ENCODE results near the gene PPP1R14D. TPM values are rescaled to one million over a fixed set of nuclear protein-coding genes. Genes with fewer than 3 reads are reported as not detected.

PPP1R14D gene
- total RNA-seq, 1 experiment from 2014 or later: not detected

DNA sequence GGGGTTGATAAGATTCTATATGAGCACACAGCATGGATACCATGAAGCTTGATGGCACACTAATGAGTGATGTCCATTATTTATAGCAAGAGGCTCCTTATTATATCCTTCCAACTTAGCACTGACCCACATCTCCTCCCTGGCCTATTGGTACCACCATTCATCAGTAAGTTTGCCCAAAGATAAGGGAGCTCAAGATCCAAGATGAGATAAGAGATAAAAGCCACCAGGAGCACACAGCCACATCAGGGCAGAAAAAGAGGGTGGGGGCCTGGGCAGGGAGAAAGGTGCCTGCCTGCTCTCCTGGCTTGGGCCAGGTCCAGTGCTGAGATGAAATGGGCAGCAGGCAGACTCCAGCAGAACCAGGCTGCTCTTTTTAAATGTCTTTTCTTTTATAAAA, 4.4 kb upstream of the PPP1R14D start (continued):
- TF ChIP-seq REST (IDR thresholded peaks at IDR 0.05; ENCODE audit: low read depth) (no peak), ELF1 (IDR thresholded peaks at IDR 0.05; ENCODE audit: borderline replicate concordance, low read depth) (no peak)

GRCh38 chr15:40831861-40832260, 3.4 kb upstream of the PPP1R14D start:
- Histone ChIP-seq H3K27me3 (ENCODE audit: insufficient read depth, low read length) (no peaks in the 10 kb centered on the region), H3K9me3 (ENCODE audit: control insufficient read depth in 1 of 2, insufficient read depth in 1 of 2, low read depth in 1 of 2, low read length in 2 of 2) (no peaks in the 10 kb centered on the region), H3K27ac (ENCODE audit: low read depth, low read length) (no peak overlapping the region), H2AFZ (ENCODE audit: low read depth, low read length, poor library complexity, severe bottlenecking) (no peak overlapping the region), H3K9me2 (ENCODE audit: insufficient read depth) (no peaks in the 10 kb centered on the region), H3K4me3 (replicated peaks in 1 of 2; ENCODE audit: low read depth in 1 of 2, low read length in 2 of 2) (no peak overlapping the region), H3K9ac (ENCODE audit: low read length) (no peak overlapping the region), H4K20me1 (ENCODE audit: insufficient read depth) (no peaks in the 10 kb centered on the region), H3K4me2 (ENCODE audit: low read length) (no peak overlapping the region), H3K79me2 (ENCODE audit: insufficient read depth, low read length) (no peaks in the 10 kb centered on the region), H3K4me1 (ENCODE audit: control insufficient read depth in 1 of 2, insufficient read depth in 2 of 2, low read length in 2 of 2) (peaks cover 33 to 42% of the 10 kb centered on the region in 2 experiments), H3K36me3 (ENCODE audit: control insufficient read depth in 1 of 2, insufficient read depth in 2 of 2, low read length in 2 of 2) (no peaks in the 10 kb centered on the region)
- ChIA-PET POLR2A (no interaction called here), RAD21 (ENCODE audit: low non-redundant PET in 1 of 2, low total read pairs in 2 of 2, uncharacterized antibody in 2 of 2, unreplicated experiment in 2 of 2) (no interaction called here), CTCF (interaction anchor here (0.7 kb wide), 1 partner anchor 62 kb away, joined by 3 read pairs; the partner anchor contains the start of gene VPS18)
- ATAC-seq: no peak
- intact Hi-C loops (cut with micrococcal nuclease): no loop called here
- no peak for TF ChIP-seq JUND (IDR thresholded peaks at IDR 0.05)
- no peak for DNase-seq (ENCODE audit: low read depth, low spot score)
- BruUV-seq (replicated peaks): no TSS peak

DNA sequence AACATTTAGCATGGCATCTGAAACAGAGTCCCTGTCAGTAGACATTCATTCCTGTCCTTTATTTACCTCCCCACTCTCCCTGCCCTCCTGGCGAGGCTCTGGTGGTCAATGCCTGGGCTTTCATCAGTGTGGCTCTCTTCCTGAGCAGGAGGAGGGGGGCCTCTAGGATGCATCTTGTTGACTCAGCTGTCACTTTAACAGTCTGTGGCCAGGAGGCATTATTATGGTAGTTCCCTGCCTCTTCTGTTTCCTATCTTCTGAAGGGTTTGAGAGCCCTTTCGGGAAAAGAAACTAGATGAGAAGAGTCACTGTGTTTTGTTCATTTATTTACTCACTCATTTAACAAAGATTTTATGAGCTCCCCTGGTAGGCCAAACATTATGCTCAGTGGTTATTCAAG, 2.4 kb upstream of the PPP1R14D start:
- Histone ChIP-seq H3K4me2 (ENCODE audit: low read length) (no peak overlapping the region), H3K36me3 (ENCODE audit: control insufficient read depth in 1 of 2, insufficient read depth in 2 of 2, low read length in 2 of 2) (no peaks in the 10 kb centered on the region), H3K27me3 (ENCODE audit: insufficient read depth, low read length) (no peaks in the 10 kb centered on the region), H3K79me2 (ENCODE audit: insufficient read depth, low read length) (no peaks in the 10 kb centered on the region), H4K20me1 (ENCODE audit: insufficient read depth) (no peaks in the 10 kb centered on the region), H3K9ac (ENCODE audit: low read length) (no peak overlapping the region), H3K9me3 (ENCODE audit: control insufficient read depth in 1 of 2, insufficient read depth in 1 of 2, low read depth in 1 of 2, low read length in 2 of 2) (no peaks in the 10 kb centered on the region), H3K9me2 (ENCODE audit: insufficient read depth) (no peaks in the 10 kb centered on the region), H3K4me3 (replicated peaks in 1 of 2; ENCODE audit: low read depth in 1 of 2, low read length in 2 of 2) (no peak overlapping the region), H2AFZ (ENCODE audit: low read depth, low read length, poor library complexity, severe bottlenecking) (no peak overlapping the region), H3K4me1 (ENCODE audit: control insufficient read depth in 1 of 2, insufficient read depth in 2 of 2, low read length in 2 of 2) (peaks cover 32 to 43% of the 10 kb centered on the region in 2 experiments), H3K27ac (ENCODE audit: low read depth, low read length) (no peak overlapping the region)
- no TSS peak for BruUV-seq (replicated peaks)
- ChIA-PET RAD21 (ENCODE audit: low non-redundant PET in 1 of 2, low total read pairs in 2 of 2, uncharacterized antibody in 2 of 2, unreplicated experiment in 2 of 2) (no interaction called here), POLR2A (no interaction called here), CTCF (no interaction called here)
- DNase-seq (ENCODE audit: low read depth, low spot score) (no peak), ATAC-seq (no peak)
- intact Hi-C loops (cut with micrococcal nuclease): no loop called here
- TF ChIP-seq, protein P1, sequence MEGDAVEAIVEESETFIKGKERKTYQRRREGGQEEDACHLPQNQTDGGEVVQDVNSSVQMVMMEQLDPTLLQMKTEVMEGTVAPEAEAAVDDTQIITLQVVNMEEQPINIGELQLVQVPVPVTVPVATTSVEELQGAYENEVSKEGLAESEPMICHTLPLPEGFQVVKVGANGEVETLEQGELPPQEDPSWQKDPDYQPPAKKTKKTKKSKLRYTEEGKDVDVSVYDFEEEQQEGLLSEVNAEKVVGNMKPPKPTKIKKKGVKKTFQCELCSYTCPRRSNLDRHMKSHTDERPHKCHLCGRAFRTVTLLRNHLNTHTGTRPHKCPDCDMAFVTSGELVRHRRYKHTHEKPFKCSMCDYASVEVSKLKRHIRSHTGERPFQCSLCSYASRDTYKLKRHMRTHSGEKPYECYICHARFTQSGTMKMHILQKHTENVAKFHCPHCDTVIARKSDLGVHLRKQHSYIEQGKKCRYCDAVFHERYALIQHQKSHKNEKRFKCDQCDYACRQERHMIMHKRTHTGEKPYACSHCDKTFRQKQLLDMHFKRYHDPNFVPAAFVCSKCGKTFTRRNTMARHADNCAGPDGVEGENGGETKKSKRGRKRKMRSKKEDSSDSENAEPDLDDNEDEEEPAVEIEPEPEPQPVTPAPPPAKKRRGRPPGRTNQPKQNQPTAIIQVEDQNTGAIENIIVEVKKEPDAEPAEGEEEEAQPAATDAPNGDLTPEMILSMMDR (IDR thresholded peaks at IDR 0.05 in 2 of 3, conservative IDR thresholded peaks at IDR 0.05 in 1 of 3; ENCODE audit: borderline replicate concordance in 1 of 3, insufficient read depth in 1 of 3, low read depth in 2 of 3, low read length in 2 of 3): no peak
- TF ChIP-seq ATF3 (IDR thresholded peaks at IDR 0.05): no peak
- no peak for TF ChIP-seq ZNF274 (IDR thresholded peaks at IDR 0.05; ENCODE audit: low read depth, low read length)
- no peak for TF ChIP-seq CEBPB (IDR thresholded peaks at IDR 0.05; ENCODE audit: low read depth)
- TF ChIP-seq FOSL1 (IDR thresholded peaks at IDR 0.05; ENCODE audit: low read depth): no peak
- TF ChIP-seq, protein P2, sequence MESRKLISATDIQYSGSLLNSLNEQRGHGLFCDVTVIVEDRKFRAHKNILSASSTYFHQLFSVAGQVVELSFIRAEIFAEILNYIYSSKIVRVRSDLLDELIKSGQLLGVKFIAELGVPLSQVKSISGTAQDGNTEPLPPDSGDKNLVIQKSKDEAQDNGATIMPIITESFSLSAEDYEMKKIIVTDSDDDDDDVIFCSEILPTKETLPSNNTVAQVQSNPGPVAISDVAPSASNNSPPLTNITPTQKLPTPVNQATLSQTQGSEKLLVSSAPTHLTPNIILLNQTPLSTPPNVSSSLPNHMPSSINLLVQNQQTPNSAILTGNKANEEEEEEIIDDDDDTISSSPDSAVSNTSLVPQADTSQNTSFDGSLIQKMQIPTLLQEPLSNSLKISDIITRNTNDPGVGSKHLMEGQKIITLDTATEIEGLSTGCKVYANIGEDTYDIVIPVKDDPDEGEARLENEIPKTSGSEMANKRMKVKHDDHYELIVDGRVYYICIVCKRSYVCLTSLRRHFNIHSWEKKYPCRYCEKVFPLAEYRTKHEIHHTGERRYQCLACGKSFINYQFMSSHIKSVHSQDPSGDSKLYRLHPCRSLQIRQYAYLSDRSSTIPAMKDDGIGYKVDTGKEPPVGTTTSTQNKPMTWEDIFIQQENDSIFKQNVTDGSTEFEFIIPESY (IDR thresholded peaks at IDR 0.05; ENCODE audit: extremely low read depth, insufficient replicate concordance, low read length): no peak
- no peak for TF ChIP-seq EGR1 (IDR thresholded peaks at IDR 0.05; ENCODE audit: low read depth)
- TF ChIP-seq SIN3A (IDR thresholded peaks at IDR 0.05; ENCODE audit: low read depth): no peak

All from HCT116 (cell line).